Measurements from ENCODE around the gene HDHD3.
A peak's percentile ranks its signal among the peaks of the same experiment; 100 is the strongest.

The HDHD3 gene

DNA sequence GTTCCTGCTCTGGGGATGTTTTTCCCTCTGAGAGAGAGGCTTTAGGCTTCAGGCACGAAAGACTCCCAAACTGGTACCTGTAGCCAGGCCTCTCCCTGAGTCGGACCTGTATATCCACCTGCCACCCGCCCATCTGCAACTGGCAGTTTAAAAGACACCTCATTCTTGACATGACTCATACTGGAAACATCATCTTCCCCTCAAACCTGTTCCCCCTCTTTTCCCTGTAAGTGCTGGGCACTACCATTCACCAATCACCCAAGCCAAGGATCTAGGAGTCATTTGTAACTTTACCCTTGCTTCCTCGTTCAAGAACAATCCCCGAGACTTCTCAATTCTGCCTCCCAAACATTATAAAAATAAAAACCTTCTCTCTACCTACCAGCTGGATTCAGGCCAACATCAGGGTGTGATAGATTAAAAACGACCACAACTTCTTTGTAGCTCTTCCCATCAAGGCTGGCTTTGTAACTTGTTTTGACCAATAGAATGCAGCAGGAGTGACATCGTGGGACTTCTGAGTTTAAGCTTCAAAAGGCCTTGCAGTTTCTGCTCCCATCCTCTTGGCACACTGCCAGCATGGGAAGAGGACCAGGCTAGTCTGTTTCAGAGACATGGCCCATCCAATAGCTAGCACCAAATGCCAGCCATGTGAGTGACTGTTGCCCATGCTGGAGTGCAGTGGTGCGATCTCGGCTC is 34.9 kb downstream of the HDHD3 start:
- ATAC-seq = no peak
- no peak for TF ChIP-seq TOX (CRISPR knock-in tag; IDR thresholded peaks at IDR 0.05; ENCODE audit: borderline replicate concordance)
- TF ChIP-seq ZNF565 (CRISPR knock-in tag; conservative IDR thresholded peaks at IDR 0.05; ENCODE audit: low read depth) = no peak
- TF ChIP-seq ESRRG (CRISPR knock-in tag; IDR thresholded peaks at IDR 0.05) = no peak
- TF ChIP-seq, protein P1, sequence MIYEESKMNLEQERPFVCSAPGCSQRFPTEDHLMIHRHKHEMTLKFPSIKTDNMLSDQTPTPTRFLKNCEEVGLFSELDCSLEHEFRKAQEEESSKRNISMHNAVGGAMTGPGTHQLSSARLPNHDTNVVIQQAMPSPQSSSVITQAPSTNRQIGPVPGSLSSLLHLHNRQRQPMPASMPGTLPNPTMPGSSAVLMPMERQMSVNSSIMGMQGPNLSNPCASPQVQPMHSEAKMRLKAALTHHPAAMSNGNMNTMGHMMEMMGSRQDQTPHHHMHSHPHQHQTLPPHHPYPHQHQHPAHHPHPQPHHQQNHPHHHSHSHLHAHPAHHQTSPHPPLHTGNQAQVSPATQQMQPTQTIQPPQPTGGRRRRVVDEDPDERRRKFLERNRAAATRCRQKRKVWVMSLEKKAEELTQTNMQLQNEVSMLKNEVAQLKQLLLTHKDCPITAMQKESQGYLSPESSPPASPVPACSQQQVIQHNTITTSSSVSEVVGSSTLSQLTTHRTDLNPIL (CRISPR knock-in tag; IDR thresholded peaks at IDR 0.05; ENCODE audit: low read depth) = no peak
- TF ChIP-seq GLIS3 (CRISPR knock-in tag; IDR thresholded peaks at IDR 0.05) = no peak
- TF ChIP-seq ZFP30 (CRISPR knock-in tag; IDR thresholded peaks at IDR 0.05) = no peak
- no peak for TF ChIP-seq ISL1 (CRISPR knock-in tag; IDR thresholded peaks at IDR 0.05)
- TF ChIP-seq ZNF70 (CRISPR knock-in tag; IDR thresholded peaks at IDR 0.05) = no peak
- TF ChIP-seq SNAI2 (CRISPR knock-in tag; IDR thresholded peaks at IDR 0.05) = no peak
- TF ChIP-seq, protein P2, sequence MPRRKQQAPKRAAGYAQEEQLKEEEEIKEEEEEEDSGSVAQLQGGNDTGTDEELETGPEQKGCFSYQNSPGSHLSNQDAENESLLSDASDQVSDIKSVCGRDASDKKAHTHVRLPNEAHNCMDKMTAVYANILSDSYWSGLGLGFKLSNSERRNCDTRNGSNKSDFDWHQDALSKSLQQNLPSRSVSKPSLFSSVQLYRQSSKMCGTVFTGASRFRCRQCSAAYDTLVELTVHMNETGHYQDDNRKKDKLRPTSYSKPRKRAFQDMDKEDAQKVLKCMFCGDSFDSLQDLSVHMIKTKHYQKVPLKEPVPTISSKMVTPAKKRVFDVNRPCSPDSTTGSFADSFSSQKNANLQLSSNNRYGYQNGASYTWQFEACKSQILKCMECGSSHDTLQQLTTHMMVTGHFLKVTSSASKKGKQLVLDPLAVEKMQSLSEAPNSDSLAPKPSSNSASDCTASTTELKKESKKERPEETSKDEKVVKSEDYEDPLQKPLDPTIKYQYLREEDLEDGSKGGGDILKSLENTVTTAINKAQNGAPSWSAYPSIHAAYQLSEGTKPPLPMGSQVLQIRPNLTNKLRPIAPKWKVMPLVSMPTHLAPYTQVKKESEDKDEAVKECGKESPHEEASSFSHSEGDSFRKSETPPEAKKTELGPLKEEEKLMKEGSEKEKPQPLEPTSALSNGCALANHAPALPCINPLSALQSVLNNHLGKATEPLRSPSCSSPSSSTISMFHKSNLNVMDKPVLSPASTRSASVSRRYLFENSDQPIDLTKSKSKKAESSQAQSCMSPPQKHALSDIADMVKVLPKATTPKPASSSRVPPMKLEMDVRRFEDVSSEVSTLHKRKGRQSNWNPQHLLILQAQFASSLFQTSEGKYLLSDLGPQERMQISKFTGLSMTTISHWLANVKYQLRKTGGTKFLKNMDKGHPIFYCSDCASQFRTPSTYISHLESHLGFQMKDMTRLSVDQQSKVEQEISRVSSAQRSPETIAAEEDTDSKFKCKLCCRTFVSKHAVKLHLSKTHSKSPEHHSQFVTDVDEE (CRISPR knock-in tag; IDR thresholded peaks at IDR 0.05) = no peak
- no peak for TF ChIP-seq ZNF8 (CRISPR knock-in tag; IDR thresholded peaks at IDR 0.05)
- no peak for TF ChIP-seq CSDC2 (CRISPR knock-in tag; IDR thresholded peaks at IDR 0.05)
- TF ChIP-seq, protein P3, sequence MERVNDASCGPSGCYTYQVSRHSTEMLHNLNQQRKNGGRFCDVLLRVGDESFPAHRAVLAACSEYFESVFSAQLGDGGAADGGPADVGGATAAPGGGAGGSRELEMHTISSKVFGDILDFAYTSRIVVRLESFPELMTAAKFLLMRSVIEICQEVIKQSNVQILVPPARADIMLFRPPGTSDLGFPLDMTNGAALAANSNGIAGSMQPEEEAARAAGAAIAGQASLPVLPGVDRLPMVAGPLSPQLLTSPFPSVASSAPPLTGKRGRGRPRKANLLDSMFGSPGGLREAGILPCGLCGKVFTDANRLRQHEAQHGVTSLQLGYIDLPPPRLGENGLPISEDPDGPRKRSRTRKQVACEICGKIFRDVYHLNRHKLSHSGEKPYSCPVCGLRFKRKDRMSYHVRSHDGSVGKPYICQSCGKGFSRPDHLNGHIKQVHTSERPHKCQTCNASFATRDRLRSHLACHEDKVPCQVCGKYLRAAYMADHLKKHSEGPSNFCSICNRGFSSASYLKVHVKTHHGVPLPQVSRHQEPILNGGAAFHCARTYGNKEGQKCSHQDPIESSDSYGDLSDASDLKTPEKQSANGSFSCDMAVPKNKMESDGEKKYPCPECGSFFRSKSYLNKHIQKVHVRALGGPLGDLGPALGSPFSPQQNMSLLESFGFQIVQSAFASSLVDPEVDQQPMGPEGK (CRISPR knock-in tag; IDR thresholded peaks at IDR 0.05; ENCODE audit: borderline replicate concordance) = no peak

DNA sequence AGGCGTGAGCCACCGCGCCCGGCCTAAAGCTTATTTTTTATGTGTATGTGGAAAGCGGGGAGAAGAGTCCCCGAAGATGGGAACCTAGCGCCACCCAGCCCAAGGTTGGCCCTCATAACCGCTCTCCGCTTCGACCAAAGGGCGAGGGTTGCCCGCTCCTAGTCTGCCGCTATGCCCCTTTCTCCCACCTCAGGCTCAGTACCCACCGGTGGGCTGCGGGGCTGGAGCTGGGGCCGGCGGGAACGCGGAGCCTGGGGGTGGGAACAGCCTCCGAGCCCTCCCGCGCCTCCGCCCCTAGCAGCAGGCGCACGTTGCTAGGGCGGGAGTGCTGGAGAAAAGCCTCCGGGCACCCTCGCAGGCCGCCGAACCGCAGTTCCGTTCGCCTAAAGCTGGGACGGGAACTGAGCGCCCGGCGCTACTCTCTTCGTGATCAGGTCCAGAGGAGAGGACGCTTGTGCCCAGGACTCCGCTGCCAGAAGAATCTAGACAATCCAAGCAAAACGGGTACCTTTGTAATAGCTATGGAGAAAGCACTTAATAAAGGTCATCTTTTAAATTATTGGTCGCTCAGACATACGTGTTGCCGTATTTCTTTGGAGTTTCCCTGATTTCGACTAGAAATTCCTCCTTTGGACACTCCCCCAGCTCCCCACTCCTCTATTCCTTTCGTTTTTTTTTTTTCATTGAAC is 36.6 kb downstream of the HDHD3 start, which contains the start of gene WDR31:
Gene WDR31, minus strand, starts transcription at position 265 of the 689 bp plus-strand sequence. CDS start 8,253 bp downstream, outside the sequence.
- ATAC-seq = peak; percentile 98
- TF ChIP-seq ZC3H10 (CRISPR knock-in tag; IDR thresholded peaks at IDR 0.05) = no peak
- no peak for TF ChIP-seq CSDC2 (CRISPR knock-in tag; IDR thresholded peaks at IDR 0.05)
- 0 out of 2 replicates have a peak, but pooled peaks have one; percentile 13 for TF ChIP-seq ARNTL (CRISPR knock-in tag; IDR thresholded peaks at IDR 0.05; ENCODE audit: borderline replicate concordance, low read depth)
- TF ChIP-seq GLIS3 (CRISPR knock-in tag; IDR thresholded peaks at IDR 0.05) = no peak
- no peak for TF ChIP-seq TOX (CRISPR knock-in tag; IDR thresholded peaks at IDR 0.05; ENCODE audit: borderline replicate concordance)
- TF ChIP-seq ZNF565 (CRISPR knock-in tag; conservative IDR thresholded peaks at IDR 0.05; ENCODE audit: low read depth) = no peak
- TF ChIP-seq, protein P1 (CRISPR knock-in tag; IDR thresholded peaks at IDR 0.05; ENCODE audit: low read depth) = no peak
- TF ChIP-seq ESRRG (CRISPR knock-in tag; IDR thresholded peaks at IDR 0.05) = no peak
- no peak for TF ChIP-seq OSR1 (CRISPR knock-in tag; IDR thresholded peaks at IDR 0.05)
- no peak for TF ChIP-seq RARB (CRISPR knock-in tag; IDR thresholded peaks at IDR 0.05)
- TF ChIP-seq ZNF70 (CRISPR knock-in tag; IDR thresholded peaks at IDR 0.05) = no peak
- TF ChIP-seq BACH2 (CRISPR knock-in tag; IDR thresholded peaks at IDR 0.05; ENCODE audit: borderline replicate concordance) = no peak
- TF ChIP-seq ZFP3 (CRISPR knock-in tag; IDR thresholded peaks at IDR 0.05) = peak; percentile 96
- TF ChIP-seq, protein P3 (CRISPR knock-in tag; IDR thresholded peaks at IDR 0.05; ENCODE audit: borderline replicate concordance) = peak; percentile 67; the same call in 1 of the 2 replicates
- TF ChIP-seq SNAI2 (CRISPR knock-in tag; IDR thresholded peaks at IDR 0.05) = no peak
- TF ChIP-seq PPARA (CRISPR knock-in tag; IDR thresholded peaks at IDR 0.05; ENCODE audit: borderline replicate concordance) = no peak
- no peak for TF ChIP-seq ZFP30 (CRISPR knock-in tag; IDR thresholded peaks at IDR 0.05)
